ENCODE data around the gene MXD3.

Gene MXD3

DNA sequence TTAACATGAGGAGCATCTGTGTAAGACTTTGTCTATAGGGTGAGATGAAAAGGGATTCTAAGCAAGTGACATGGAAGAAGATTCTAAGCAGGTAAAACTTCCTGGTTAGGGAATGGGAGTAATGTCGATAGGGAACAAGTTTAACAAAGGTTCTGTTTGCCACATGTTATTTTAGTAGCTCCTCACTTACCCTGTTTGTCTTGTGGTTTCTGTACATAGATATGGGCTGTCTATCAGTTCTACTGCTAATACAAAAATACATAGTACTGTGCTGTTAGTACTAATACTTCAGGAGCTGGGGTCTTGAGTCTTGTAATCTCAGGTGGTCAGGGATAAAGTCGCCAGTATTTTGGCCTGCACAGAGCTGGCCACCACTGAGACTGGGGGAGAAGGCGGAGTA is 41.0 kb downstream of the MXD3 start:
- Histone ChIP-seq H3K9ac (no peak overlapping the region), H3K79me2 (peaks cover 6% of the 10 kb centered on the region), H3K9me3 (ENCODE audit: control insufficient read depth, low read length) (no peaks in the 10 kb centered on the region), H3K27ac (no peak overlapping the region), H3K36me3 (ENCODE audit: control insufficient read depth, insufficient read depth, low read length) (no peaks in the 10 kb centered on the region), H3K27me3 (ENCODE audit: control insufficient read depth, insufficient read depth, low read length) (no peaks in the 10 kb centered on the region), H3K4me3 (ENCODE audit: low read depth, low read length) (no peak overlapping the region), H3K4me1 (no peaks in the 10 kb centered on the region), H3K4me2 (ENCODE audit: low read length) (no peak overlapping the region), H2AFZ (no peak overlapping the region)
- TF ChIP-seq, protein P1, sequence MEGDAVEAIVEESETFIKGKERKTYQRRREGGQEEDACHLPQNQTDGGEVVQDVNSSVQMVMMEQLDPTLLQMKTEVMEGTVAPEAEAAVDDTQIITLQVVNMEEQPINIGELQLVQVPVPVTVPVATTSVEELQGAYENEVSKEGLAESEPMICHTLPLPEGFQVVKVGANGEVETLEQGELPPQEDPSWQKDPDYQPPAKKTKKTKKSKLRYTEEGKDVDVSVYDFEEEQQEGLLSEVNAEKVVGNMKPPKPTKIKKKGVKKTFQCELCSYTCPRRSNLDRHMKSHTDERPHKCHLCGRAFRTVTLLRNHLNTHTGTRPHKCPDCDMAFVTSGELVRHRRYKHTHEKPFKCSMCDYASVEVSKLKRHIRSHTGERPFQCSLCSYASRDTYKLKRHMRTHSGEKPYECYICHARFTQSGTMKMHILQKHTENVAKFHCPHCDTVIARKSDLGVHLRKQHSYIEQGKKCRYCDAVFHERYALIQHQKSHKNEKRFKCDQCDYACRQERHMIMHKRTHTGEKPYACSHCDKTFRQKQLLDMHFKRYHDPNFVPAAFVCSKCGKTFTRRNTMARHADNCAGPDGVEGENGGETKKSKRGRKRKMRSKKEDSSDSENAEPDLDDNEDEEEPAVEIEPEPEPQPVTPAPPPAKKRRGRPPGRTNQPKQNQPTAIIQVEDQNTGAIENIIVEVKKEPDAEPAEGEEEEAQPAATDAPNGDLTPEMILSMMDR (IDR thresholded peaks at IDR 0.05) = no peak

DNA sequence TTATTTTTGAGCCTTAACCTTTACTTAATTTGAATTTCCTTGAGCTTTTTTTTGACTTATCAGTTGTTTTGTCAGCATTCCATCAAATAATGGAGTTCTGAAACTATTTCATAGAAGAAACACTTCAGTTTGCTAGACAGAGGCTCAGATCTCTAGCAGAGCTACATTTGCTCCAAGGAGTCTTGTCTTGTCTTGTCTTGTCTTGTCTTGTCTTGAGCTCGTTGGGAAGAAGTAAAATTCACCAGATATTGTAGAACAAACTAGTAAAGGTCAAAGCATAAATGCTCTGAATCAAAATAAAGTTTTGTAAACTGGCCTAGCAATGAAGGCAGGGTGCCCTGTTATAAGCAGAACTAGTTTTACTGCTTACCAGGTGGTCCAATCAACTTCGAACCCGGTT is 41.7 kb downstream of the MXD3 start:
- no peak overlapping the region for H3K4me2 ChIP-seq (ENCODE audit: low read length)
- no peak overlapping the region for H3K27ac ChIP-seq
- no peaks in the 10 kb centered on the region for H3K27me3 ChIP-seq (ENCODE audit: control insufficient read depth, insufficient read depth, low read length)
- H3K4me3 ChIP-seq (ENCODE audit: low read depth, low read length) = no peak overlapping the region
- peaks cover 6% of the 10 kb centered on the region for H3K79me2 ChIP-seq
- TF ChIP-seq, protein P1 (IDR thresholded peaks at IDR 0.05) = no peak
- no peaks in the 10 kb centered on the region for H3K9me3 ChIP-seq (ENCODE audit: control insufficient read depth, low read length)
- no peaks in the 10 kb centered on the region for H3K4me1 ChIP-seq
- no peak overlapping the region for H2AFZ ChIP-seq
- H3K36me3 ChIP-seq (ENCODE audit: control insufficient read depth, insufficient read depth, low read length) = no peaks in the 10 kb centered on the region
- no peak overlapping the region for H3K9ac ChIP-seq

DNA sequence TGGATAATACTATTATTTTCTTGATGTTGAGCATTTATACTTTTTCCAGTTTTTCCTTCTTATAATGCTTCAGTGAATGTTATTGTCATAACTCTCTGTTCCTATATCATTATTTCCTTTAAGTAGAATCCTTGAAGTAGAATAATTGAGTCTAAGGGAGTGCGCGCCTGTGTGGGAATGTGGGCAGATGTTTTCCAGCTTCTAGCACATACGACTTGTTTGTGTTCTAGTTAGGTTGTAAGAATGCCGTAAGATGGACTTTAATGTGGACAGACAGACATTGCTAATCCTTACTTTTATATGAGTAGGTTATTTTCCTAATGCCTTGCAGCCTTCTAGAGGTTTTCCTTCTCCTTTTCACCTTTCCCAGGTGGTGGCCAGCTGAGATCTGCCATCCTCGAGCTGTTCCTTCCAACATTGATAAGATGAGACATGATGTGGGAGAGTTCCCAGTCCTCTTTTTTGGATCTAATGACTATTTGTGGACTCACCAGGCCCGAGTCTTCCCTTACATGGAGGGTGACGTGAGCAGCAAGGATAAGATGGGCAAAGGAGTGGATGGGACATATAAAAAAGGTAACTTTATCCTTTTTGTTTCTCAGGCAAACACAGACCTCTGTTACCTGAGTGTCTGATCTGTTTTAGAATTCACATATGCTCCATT is 42.3 kb downstream of the MXD3 start:
- H3K27ac ChIP-seq = no peak overlapping the region
- H3K36me3 ChIP-seq (ENCODE audit: control insufficient read depth, insufficient read depth, low read length) = no peaks in the 10 kb centered on the region
- no peak overlapping the region for H3K4me3 ChIP-seq (ENCODE audit: low read depth, low read length)
- no peak overlapping the region for H3K9ac ChIP-seq
- peaks cover 6% of the 10 kb centered on the region for H3K79me2 ChIP-seq
- no peak overlapping the region for H2AFZ ChIP-seq
- H3K9me3 ChIP-seq (ENCODE audit: control insufficient read depth, low read length) = no peaks in the 10 kb centered on the region
- TF ChIP-seq, protein P1 (IDR thresholded peaks at IDR 0.05) = no peak
- H3K4me2 ChIP-seq (ENCODE audit: low read length) = no peak overlapping the region
- no peaks in the 10 kb centered on the region for H3K27me3 ChIP-seq (ENCODE audit: control insufficient read depth, insufficient read depth, low read length)
- no peaks in the 10 kb centered on the region for H3K4me1 ChIP-seq

DNA sequence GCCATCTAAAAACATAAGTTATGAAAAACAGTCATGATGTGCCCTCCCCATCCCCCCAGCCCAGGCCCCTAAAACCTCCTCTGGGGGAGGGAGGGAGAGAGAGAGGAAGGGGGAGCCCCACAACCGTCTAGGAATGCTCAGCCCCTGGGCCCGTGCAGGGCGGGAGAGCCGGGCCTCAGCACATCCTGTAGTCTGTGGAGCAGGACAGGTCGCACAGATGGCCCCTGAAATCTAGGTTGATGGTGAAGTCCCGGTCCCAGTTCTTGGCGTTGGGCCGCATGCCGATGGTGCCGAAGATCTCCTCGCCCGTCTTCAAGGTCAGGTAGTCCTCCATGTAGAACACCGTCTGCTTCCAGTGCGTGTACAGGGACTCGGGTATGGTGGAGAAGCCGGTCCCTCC is 46.3 kb downstream of the MXD3 start:
- H3K79me2 ChIP-seq = peaks cover 2% of the 10 kb centered on the region
- H3K27ac ChIP-seq = no peak overlapping the region
- H3K9ac ChIP-seq = no peak overlapping the region
- H3K36me3 ChIP-seq (ENCODE audit: control insufficient read depth, insufficient read depth, low read length) = no peaks in the 10 kb centered on the region
- H3K9me3 ChIP-seq (ENCODE audit: control insufficient read depth, low read length) = no peaks in the 10 kb centered on the region
- H3K4me2 ChIP-seq (ENCODE audit: low read length) = no peak overlapping the region
- peaks cover 7% of the 10 kb centered on the region for H3K4me1 ChIP-seq
- no peaks in the 10 kb centered on the region for H3K27me3 ChIP-seq (ENCODE audit: control insufficient read depth, insufficient read depth, low read length)
- TF ChIP-seq, protein P1 (IDR thresholded peaks at IDR 0.05) = no peak
- H3K4me3 ChIP-seq (ENCODE audit: low read depth, low read length) = no peak overlapping the region
- no peak overlapping the region for H2AFZ ChIP-seq

DNA sequence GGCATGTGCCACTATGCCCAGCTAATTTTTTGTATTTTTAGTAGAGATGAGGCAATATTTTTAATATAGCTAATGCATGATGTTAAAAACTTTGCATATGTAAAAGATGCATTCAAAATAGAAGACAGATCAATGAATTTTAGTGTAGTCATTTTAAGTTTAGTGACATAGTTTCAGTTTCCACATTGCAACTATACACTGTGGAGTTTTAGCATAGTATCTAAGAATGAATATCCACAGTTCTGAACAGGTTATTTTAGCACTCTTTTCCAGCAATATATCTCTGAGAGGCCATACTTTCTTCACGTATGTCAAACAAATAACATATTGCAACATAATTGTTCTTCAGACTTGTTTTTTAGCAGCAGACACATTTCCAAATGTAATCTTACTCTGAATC is 47.5 kb downstream of the MXD3 start:
- peaks cover 8% of the 10 kb centered on the region for H3K4me1 ChIP-seq
- H3K36me3 ChIP-seq (ENCODE audit: control insufficient read depth, insufficient read depth, low read length) = no peaks in the 10 kb centered on the region
- TF ChIP-seq, protein P1 (IDR thresholded peaks at IDR 0.05) = no peak

More for the DNA sequence above, 47.5 kb downstream of the MXD3 start:
- no peaks in the 10 kb centered on the region for H3K79me2 ChIP-seq
- no peak overlapping the region for H2AFZ ChIP-seq
- H3K27me3 ChIP-seq (ENCODE audit: control insufficient read depth, insufficient read depth, low read length) = no peaks in the 10 kb centered on the region
- H3K4me2 ChIP-seq (ENCODE audit: low read length) = no peak overlapping the region
- H3K9me3 ChIP-seq (ENCODE audit: control insufficient read depth, low read length) = no peaks in the 10 kb centered on the region
- no peak overlapping the region for H3K27ac ChIP-seq
- H3K9ac ChIP-seq = no peak overlapping the region
- H3K4me3 ChIP-seq (ENCODE audit: low read depth, low read length) = no peak overlapping the region

Measured in parathyroid adenoma (tissue), 2 donors.